Nucleus accumbens (tissue), 56 donors: ENCODE measurements around the gene YPEL2.
A peak's percentile ranks its signal among the peaks of the same experiment; 100 is the strongest.
"Not testable (repeated sequence)": the region's sequence is repeated elsewhere in the genome, so short reads cannot be mapped to it uniquely, and the experiment has no call there.

Experiments used
- DNase-seq, 56 donors: peaks; one replicate each; lab custom pipeline; 2025; lab: John Stamatoyannopoulos, UW

The YPEL2 gene

GRCh38 chr17:59371416-59372100 is 40.1 kb downstream of the YPEL2 start:
- peak in 9 of 56 donors; percentile 21 to 46 (median 33) for DNase-seq

GRCh38 chr17:59372138-59372751 is 40.8 kb downstream of the YPEL2 start:
- DNase-seq: peak in 12 of 56 donors; percentile 17 to 59 (median 35)

- DNase-seq: no peak
Observed at GRCh38 chr17:59373882-59374495, 42.5 kb downstream of the YPEL2 start.

- no peak for DNase-seq
Observed at GRCh38 chr17:59374612-59375011, 43.2 kb downstream of the YPEL2 start.

- DNase-seq: no peak
Observed at GRCh38 chr17:59375857-59376256, 44.4 kb downstream of the YPEL2 start.

- DNase-seq: no peak
Observed at GRCh38 chr17:59376506-59376905, 45.1 kb downstream of the YPEL2 start.

GRCh38 chr17:59377410-59377809 is 46.0 kb downstream of the YPEL2 start:
- peak in 1 of 56 donors; percentile 20 for DNase-seq

GRCh38 chr17:59378675-59379074 is 47.2 kb downstream of the YPEL2 start:
- no peak for DNase-seq

- no peak for DNase-seq
Observed at GRCh38 chr17:59380474-59380873, 49.0 kb downstream of the YPEL2 start.

GRCh38 chr17:59381716-59382570 is 50.5 kb downstream of the YPEL2 start:
- DNase-seq: peak in 54 of 56 donors; percentile 22 to 93 (median 79)

- DNase-seq: no peak
Observed at GRCh38 chr17:59383893-59384292, 52.4 kb downstream of the YPEL2 start.

GRCh38 chr17:59387351-59388068 is 56.1 kb downstream of the YPEL2 start:
- no peak for DNase-seq

GRCh38 chr17:59388069-59388556 is 56.7 kb downstream of the YPEL2 start:
- no peak for DNase-seq

GRCh38 chr17:59389066-59389465 is 57.6 kb downstream of the YPEL2 start:
- DNase-seq: no peak

GRCh38 chr17:59391021-59391420 is 59.6 kb downstream of the YPEL2 start:
- DNase-seq: peak in 4 of 56 donors; percentile 17 to 32 (median 23)

- DNase-seq: no peak
Observed at GRCh38 chr17:59392973-59393679, 61.7 kb downstream of the YPEL2 start.

GRCh38 chr17:59393742-59394410 is 62.4 kb downstream of the YPEL2 start:
- not testable (repeated sequence) for DNase-seq

- no peak for DNase-seq
Observed at GRCh38 chr17:59396134-59396826, 64.8 kb downstream of the YPEL2 start.
